Endothelial cell of umbilical vein (primary cell): ENCODE data around the gene EFHD2. TPM values are rescaled to one million over a fixed set of nuclear protein-coding genes. Genes with fewer than 3 reads are reported as not detected.

Experiments used
- BruUV-seq: library from RNA; stranded (reverse); fragments of 400-500 nt; replicated peaks from 2 replicates; lab custom pipeline; 2021; lab: Mats Ljungman, UMichigan
- CTCF ChIA-PET: fragments of 300-600, 350-600 bp; sonication (Branson Sonifier 250); formaldehyde crosslinking; loops from one replicate; lab custom pipeline; 2021; ENCODE audit warnings: antibody characterized with exemption, inconsistent platforms; lab: Charles Lee
- POLR2A ChIA-PET: fragments of 300-600, 350-600 bp; sonication (Branson Sonifier 250); formaldehyde crosslinking; loops from one replicate; lab custom pipeline; 2021; ENCODE audit warnings: antibody characterized with exemption, inconsistent platforms; lab: Charles Lee
- DNase-seq: peaks from one replicate; pipeline ENCODE4 v3.0.0-alpha.2; 2011; ENCODE audit warnings: low read depth, low spot score
- FAIRE-seq: peaks from 2 replicates; lab custom pipeline; 2011; peaks lifted over from hg19 to GRCh38; lab: Jason Lieb, UNC
- H2AFZ ChIP-seq: 2 replicates; pipeline ENCODE4 v1.6.0; 2012; ENCODE audit warnings: low read depth, low read length, control low read depth, inconsistent platforms
- H3K27ac ChIP-seq: 2 replicates; pipeline ENCODE4 v1.5.1; 2011; ENCODE audit warnings: low read depth, mild to moderate bottlenecking, control low read depth, low read length, moderate library complexity; ENCODE audit not compliant: insufficient read depth
- H3K27me3 ChIP-seq, 2 experiments: 2 replicates each; pipeline versions ENCODE4 v1.6.0 to v1.6.1; 2011; ENCODE audit warnings: low read length in 2 of 2, mixed read lengths in 1 of 2; ENCODE audit not compliant: control insufficient read depth in 2 of 2, insufficient read depth in 2 of 2
- H3K36me3 ChIP-seq, 2 experiments: 2 replicates in 1 of 2; 3 replicates in 1 of 2; pipeline ENCODE4 v1.5.1; 2011; ENCODE audit warnings: low read length in 2 of 2, mild to moderate bottlenecking in 1 of 2, moderate library complexity in 1 of 2; ENCODE audit not compliant: control insufficient read depth in 2 of 2, insufficient read depth in 2 of 2; ENCODE audit errors: extremely low read depth in 1 of 2
- H3K4me1 ChIP-seq: 3 replicates; pipeline ENCODE4 v1.5.1; 2011; ENCODE audit warnings: mild to moderate bottlenecking, low read length; ENCODE audit not compliant: control insufficient read depth, insufficient read depth; ENCODE audit errors: extremely low read depth
- H3K4me2 ChIP-seq: 2 replicates; pipeline ENCODE4 v1.6.1; 2011; ENCODE audit warnings: low read length, control low read depth, mixed read lengths; ENCODE audit not compliant: insufficient read depth
- H3K4me3 ChIP-seq, 3 experiments: fragments of 200-600 bp in 1 of 3; sonication (generic), shearing (Covaris generic) in 1 of 3; replicated peaks in 1 of 3; 2 replicates each; pipeline ENCODE4 v1.5.1; 2011 to 2016; ENCODE audit warnings: control low read depth in 3 of 3, low read length in 3 of 3, mild to moderate bottlenecking in 2 of 3, inconsistent platforms in 1 of 3, low read depth in 1 of 3, moderate library complexity in 1 of 3; ENCODE audit not compliant: insufficient read depth in 1 of 3
- H3K79me2 ChIP-seq: 2 replicates; pipeline ENCODE4 v1.6.0; 2012; ENCODE audit warnings: low read length, inconsistent platforms; ENCODE audit not compliant: control insufficient read depth, insufficient read depth
- H3K9ac ChIP-seq: replicated peaks from 2 replicates; pipeline ENCODE3; 2011; ENCODE audit warnings: low read length, control low read depth; ENCODE audit not compliant: insufficient read depth; ENCODE audit errors: extremely low read depth
- H3K9me1 ChIP-seq: replicated peaks from 3 replicates; pipeline ENCODE4 v1.6.0; 2011; ENCODE audit warnings: mild to moderate bottlenecking, low read length; ENCODE audit not compliant: control insufficient read depth, insufficient read depth; ENCODE audit errors: extremely low read depth
- H3K9me3 ChIP-seq: replicated peaks from 2 replicates; pipeline ENCODE4 v1.5.1; 2012; ENCODE audit warnings: low read length, inconsistent platforms; ENCODE audit not compliant: control insufficient read depth, insufficient read depth
- H4K20me1 ChIP-seq: replicated peaks from 2 replicates; pipeline ENCODE3; 2011; ENCODE audit warnings: mild to moderate bottlenecking, low read length; ENCODE audit not compliant: control insufficient read depth, insufficient read depth; ENCODE audit errors: extremely low read depth
- EZH2 ChIP-seq: IDR thresholded peaks from 2 replicates; pipeline ENCODE4 v1.6.1; 2012; ENCODE audit warnings: borderline replicate concordance, low read depth, mild to moderate bottlenecking, moderate library complexity, low read length, inconsistent platforms; ENCODE audit not compliant: severe bottlenecking
- FOS ChIP-seq: IDR thresholded peaks from 2 replicates; pipeline ENCODE4 v1.6.1; 2011; ENCODE audit warnings: mild to moderate bottlenecking, low read length, moderate library complexity, borderline replicate concordance; ENCODE audit not compliant: insufficient read depth
- GATA2 ChIP-seq: IDR thresholded peaks from 2 replicates; pipeline ENCODE4 v1.7.0; 2011; ENCODE audit warnings: low read depth, mild to moderate bottlenecking, moderate library complexity, mixed read lengths, low read length; ENCODE audit not compliant: insufficient read length, insufficient read depth
- JUN ChIP-seq: IDR thresholded peaks from 2 replicates; pipeline ENCODE4 v1.6.1; 2011; ENCODE audit warnings: borderline replicate concordance, low read depth; ENCODE audit not compliant: insufficient read length, insufficient read depth
- MAX ChIP-seq: IDR thresholded peaks from 2 replicates; pipeline ENCODE4 v1.6.1; 2011; ENCODE audit not compliant: insufficient read depth, insufficient read length
- MYC ChIP-seq: IDR thresholded peaks from one replicate; pipeline ENCODE4 v1.6.1; 2011; ENCODE audit warnings: mild to moderate bottlenecking, low read depth, low read length
- POLR2A ChIP-seq: IDR thresholded peaks from 2 replicates; pipeline ENCODE4 v1.6.1; 2012; ENCODE audit warnings: low read depth, mild to moderate bottlenecking, control low read depth, low read length
- POLR2AphosphoS5 ChIP-seq: IDR thresholded peaks from 2 replicates; pipeline ENCODE4 v1.6.1; 2012; ENCODE audit warnings: low read depth, mild to moderate bottlenecking, control low read depth, low read length, moderate library complexity; ENCODE audit not compliant: insufficient read depth
- dilution Hi-C: fragments of 300-500 bp; cut with MboI; formaldehyde crosslinking; loops from one replicate; pipeline ENCODE4 v1.15.0; 2019; ENCODE audit warnings: low sequenced_read_pairs; ENCODE audit not compliant: extremely low pct_ligation_motif_present
- intact Hi-C: fragments of 100-400 bp; cut with micrococcal nuclease; formaldehyde crosslinking; loops from one replicate; pipeline ENCODE4 v1.10.0; 2022
- polyA plus RNA-seq, 4 experiments: library from polyadenylated mRNA; depleted of rRNA in 3 of 4; stranded (reverse) in 3 of 4; unstranded in 1 of 4; fragments of >200 nt; gene quantifications; 2 replicates each; pipeline versions ENCODE4 v1.2.1 to v1.2.3, GENCODE V29; 2011 to 2012; ENCODE audit warnings: missing spikeins in 1 of 4
- total RNA-seq: library from RNA; stranded (reverse); gene quantifications from 2 replicates; pipeline ENCODE4 v1.2.3, GENCODE V29; 2021
- TF ChIP-seq, protein P1 (sequence below), 2 donors: IDR thresholded peaks; 1 replicate in 1 of 2; 2 replicates in 1 of 2; pipeline ENCODE4 v1.5.1; 2011; ENCODE audit warnings: low read length in 2 of 2, mild to moderate bottlenecking in 2 of 2, moderate library complexity in 2 of 2, control low read depth in 1 of 2, inconsistent platforms in 1 of 2, low read depth in 1 of 2; ENCODE audit not compliant: insufficient read depth in 1 of 2; ENCODE audit errors: extremely low read depth in 1 of 2

Gene EFHD2
- total and polyA plus RNA-seq, 2 donors (not counting 3 experiments of a cell fraction or from before 2014, with no cell fraction given), result 50.2 to 73.5 TPM

DNA sequence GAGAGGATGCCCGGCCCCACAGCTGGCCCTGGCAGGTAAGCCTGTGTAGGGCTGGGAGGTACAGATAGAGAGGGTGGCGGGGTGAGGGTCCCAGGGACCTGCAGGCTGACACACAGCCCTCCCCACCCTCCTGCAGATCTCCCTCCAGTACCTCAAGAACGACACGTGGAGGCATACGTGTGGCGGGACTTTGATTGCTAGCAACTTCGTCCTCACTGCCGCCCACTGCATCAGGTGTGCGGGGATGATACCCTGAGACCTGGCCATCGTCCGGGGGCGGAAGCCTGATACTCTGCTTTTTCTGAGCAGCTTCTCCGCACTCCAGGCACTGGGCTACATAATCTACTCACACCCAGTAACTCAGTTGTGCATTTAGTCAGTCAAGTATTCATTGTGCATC lies 30.7 kb downstream of the EFHD2 start:
- TF ChIP-seq JUN (no peak), GATA2 (no peak), EZH2 (no peak), MYC (no peak)
- TF ChIP-seq, protein P1, sequence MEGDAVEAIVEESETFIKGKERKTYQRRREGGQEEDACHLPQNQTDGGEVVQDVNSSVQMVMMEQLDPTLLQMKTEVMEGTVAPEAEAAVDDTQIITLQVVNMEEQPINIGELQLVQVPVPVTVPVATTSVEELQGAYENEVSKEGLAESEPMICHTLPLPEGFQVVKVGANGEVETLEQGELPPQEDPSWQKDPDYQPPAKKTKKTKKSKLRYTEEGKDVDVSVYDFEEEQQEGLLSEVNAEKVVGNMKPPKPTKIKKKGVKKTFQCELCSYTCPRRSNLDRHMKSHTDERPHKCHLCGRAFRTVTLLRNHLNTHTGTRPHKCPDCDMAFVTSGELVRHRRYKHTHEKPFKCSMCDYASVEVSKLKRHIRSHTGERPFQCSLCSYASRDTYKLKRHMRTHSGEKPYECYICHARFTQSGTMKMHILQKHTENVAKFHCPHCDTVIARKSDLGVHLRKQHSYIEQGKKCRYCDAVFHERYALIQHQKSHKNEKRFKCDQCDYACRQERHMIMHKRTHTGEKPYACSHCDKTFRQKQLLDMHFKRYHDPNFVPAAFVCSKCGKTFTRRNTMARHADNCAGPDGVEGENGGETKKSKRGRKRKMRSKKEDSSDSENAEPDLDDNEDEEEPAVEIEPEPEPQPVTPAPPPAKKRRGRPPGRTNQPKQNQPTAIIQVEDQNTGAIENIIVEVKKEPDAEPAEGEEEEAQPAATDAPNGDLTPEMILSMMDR (IDR thresholded peaks at IDR 0.05; ENCODE audit: extremely low read depth in 1 of 2, insufficient read depth in 1 of 2, low read depth in 1 of 2, low read length in 2 of 2), result no peak
- intact Hi-C loops (no loop called here), dilution Hi-C loops (no loop called here)
- Histone ChIP-seq H3K4me2 (no peak overlapping the region), H3K27ac (no peak overlapping the region), H3K4me3 (no peak overlapping the region), H2AFZ (no peak overlapping the region), H3K4me1 (no peaks in the 10 kb centered on the region), H3K9me1 (no peaks in the 10 kb centered on the region), H3K9ac (no peak overlapping the region), H3K9me3 (no peaks in the 10 kb centered on the region), H3K36me3 (no peaks in the 10 kb centered on the region), H3K79me2 (no peaks in the 10 kb centered on the region), H4K20me1 (no peaks in the 10 kb centered on the region), H3K27me3 (peaks cover 0 to 2% of the 10 kb centered on the region in 2 experiments)
- POLR2A ChIA-PET, result no interaction called here
- CTCF ChIA-PET, result interaction anchor here (1.1 to 1.3 kb wide), 2 partner anchors 117 to 118 kb away, joined by 3 read pairs; no protein-coding TSS in a partner anchor
- BruUV-seq, result no TSS peak
- FAIRE-seq (no peak), DNase-seq (no peak)

DNA sequence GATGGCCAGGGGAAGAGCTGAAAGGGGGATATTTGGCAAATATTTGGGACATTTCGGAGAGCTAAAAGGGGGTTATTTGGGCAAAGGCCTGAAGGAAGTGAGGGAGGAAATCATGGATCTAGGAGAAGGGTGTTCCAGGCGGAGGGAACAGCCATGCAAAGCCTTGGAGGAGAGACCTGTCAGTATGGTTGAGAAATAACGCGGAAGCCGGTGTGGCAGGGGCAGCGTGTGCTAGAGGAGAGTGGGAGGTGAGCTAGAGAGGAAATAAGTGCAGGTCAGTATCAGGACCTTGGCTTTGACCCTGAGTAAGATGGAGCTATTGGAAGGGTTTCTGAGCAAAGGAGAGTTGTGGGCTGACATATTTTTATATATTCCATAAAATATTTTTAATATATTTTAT lies 31.6 kb downstream of the EFHD2 start:
- Histone ChIP-seq H4K20me1 (no peaks in the 10 kb centered on the region), H3K9ac (no peak overlapping the region), H2AFZ (no peak overlapping the region), H3K36me3 (no peaks in the 10 kb centered on the region), H3K4me1 (no peaks in the 10 kb centered on the region), H3K4me2 (no peak overlapping the region), H3K27ac (no peak overlapping the region), H3K9me1 (no peaks in the 10 kb centered on the region), H3K79me2 (no peaks in the 10 kb centered on the region), H3K4me3 (no peak overlapping the region), H3K9me3 (no peaks in the 10 kb centered on the region), H3K27me3 (peaks cover 0 to 2% of the 10 kb centered on the region in 2 experiments)
- ChIA-PET POLR2A (no interaction called here), CTCF (interaction anchor here (1.1 to 1.3 kb wide), 2 partner anchors 118 to 119 kb away, joined by 3 read pairs; no protein-coding TSS in a partner anchor)
- BruUV-seq, result no TSS peak
- dilution Hi-C loops, result no loop called here
- intact Hi-C loops, result no loop called here
- DNase-seq (no peak), FAIRE-seq (no peak)
- TF ChIP-seq GATA2 (no peak), MAX (no peak), POLR2A (no peak), MYC (no peak), JUN (no peak), POLR2AphosphoS5 (no peak), EZH2 (no peak), FOS (no peak)
- TF ChIP-seq, protein P1 (IDR thresholded peaks at IDR 0.05; ENCODE audit: extremely low read depth in 1 of 2, insufficient read depth in 1 of 2, low read depth in 1 of 2, low read length in 2 of 2), result no peak
